H1 (cell line): ENCODE measurements around the gene NFIA. TPM values are rescaled to one million over a fixed set of nuclear protein-coding genes. Genes with fewer than 3 reads are reported as not detected.

ENCODE experiments used
- POLR2AphosphoS5 ChIP-seq: IDR thresholded peaks from 2 replicates; pipeline ENCODE4 v1.6.1; 2011; ENCODE audit warnings: low read depth, low read length
- polyA plus RNA-seq, 7 experiments: library from polyadenylated mRNA; depleted of rRNA in 3 of 7; stranded (reverse) in 5 of 7; unstranded in 2 of 7; fragments of >200 nt in 5 of 7; fragments of 200-250 nt in 2 of 7; gene quantifications; 1 replicate in 5 of 7; 2 replicates in 1 of 7; 4 replicates in 1 of 7; pipeline versions ENCODE4 v1.2.1 to v1.2.3, GENCODE V29; 2011 to 2013; ENCODE audit warnings: missing spikeins in 2 of 7, mixed read lengths in 2 of 7
- total RNA-seq: library from RNA; stranded (reverse); fragmentation: NEBNext Ultra II Directional; extraction: Animal tissue kit (Norgen Biotek cat#: 25700); gene quantifications from 2 replicates; pipeline ENCODE4 v1.2.1, GENCODE V29; 2021

The NFIA gene
- total and polyA plus RNA-seq, 2 of the 8 experiments (the other 6 are each of a cell fraction or from before 2014, with no cell fraction given), result 1.8 to 2.3 TPM

DNA sequence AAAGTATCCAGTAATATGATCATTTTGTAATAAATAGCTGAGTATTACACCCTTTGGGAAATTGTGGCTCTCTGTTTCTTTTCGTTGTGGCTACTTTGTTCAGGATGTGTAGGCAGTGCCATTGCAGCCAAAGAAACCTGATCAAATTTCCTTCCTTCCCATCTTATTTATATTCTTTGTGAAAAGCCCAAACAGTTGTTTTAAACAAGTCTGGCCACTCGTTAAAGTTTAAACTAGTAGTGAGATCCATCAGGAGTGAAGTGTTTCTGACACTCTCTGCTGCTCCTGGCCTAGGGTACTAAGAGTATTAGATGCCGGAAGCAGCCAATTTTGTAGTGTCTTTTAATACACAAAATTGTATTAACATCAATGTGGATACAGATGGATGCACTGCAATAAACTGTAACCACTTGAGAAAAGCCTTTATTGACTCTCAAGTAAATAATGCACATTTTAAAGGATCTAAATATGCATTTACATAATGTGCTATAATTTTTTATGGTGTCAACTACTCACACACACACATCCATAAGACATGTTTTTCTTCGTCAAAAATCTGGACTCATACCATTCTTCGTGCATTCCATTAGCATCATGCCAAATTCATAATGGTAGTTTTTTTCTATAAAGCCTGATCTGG lies 317.9 kb downstream of the NFIA start (continued):
- TF ChIP-seq POLR2AphosphoS5, result no peak
